NB4 (cell line): ENCODE results near the gene MND1.

Source experiments
- DNase-seq: peaks from one replicate; pipeline ENCODE4 v3.0.0; 2010; ENCODE audit warnings: low read depth
- H3K4me3 ChIP-seq: one replicate; pipeline ENCODE4 v1.5.1; 2011; ENCODE audit warnings: mild to moderate bottlenecking, low read depth, low read length, moderate library complexity
- CTCF ChIP-seq: IDR thresholded peaks from one replicate; pipeline ENCODE4 v1.5.1; 2012; ENCODE audit warnings: low read depth, low read length
- MYC ChIP-seq: IDR thresholded peaks from 2 replicates; pipeline ENCODE4 v1.6.1; 2011; ENCODE audit warnings: low read depth, low read length
- POLR2A ChIP-seq: IDR thresholded peaks from 2 replicates; pipeline ENCODE4 v1.6.1; 2011; ENCODE audit warnings: mild to moderate bottlenecking; ENCODE audit not compliant: insufficient read length; ENCODE audit errors: extremely low read depth
- TF ChIP-seq, protein P1 (sequence below): IDR thresholded peaks from 2 replicates; pipeline ENCODE4 v1.6.1; 2011; ENCODE audit warnings: low read depth, low read length

Gene MND1

DNA sequence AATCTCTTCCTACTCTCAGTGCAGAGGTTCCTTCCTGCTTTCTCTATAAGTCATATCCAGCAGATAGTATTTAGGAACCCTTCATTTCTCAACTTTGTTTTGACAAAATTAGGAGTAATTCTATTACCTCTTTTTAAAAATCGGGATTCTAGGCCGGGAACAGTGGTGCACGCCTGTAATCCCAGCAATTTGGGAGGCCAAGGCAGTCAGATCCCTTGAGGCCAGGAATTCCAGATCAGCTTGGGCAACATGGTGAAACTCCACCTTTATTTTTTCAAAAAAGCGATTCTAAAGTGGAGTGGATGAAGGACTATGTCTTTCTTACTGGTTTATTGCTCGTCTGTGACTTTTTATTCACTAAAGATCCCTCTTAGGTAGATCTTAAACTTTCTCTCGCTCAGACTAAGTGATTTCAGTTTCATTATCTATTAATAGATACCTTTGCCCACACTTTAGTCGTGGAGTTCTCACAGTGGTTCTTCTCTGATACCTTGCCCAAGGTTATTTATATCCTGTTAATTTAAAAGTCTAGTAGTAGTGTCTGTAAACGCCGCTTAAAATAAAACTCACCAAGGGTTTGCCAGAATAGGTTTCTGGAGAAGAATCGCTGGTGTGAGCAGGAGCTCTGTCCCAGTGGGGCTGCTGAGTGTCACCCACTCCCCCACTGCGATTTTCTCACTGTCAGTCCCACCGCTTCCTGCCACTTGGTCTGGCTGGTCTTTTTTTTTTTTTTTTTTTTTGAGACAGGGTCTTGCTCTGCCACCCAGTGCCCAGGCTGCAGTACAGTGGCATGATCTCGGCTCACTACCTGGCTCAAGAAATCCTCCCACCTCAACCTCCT lies 94.6 kb downstream of the MND1 start:
- no peak for TF ChIP-seq POLR2A
- TF ChIP-seq CTCF, result no peak
- TF ChIP-seq MYC, result no peak
- TF ChIP-seq, protein P1, sequence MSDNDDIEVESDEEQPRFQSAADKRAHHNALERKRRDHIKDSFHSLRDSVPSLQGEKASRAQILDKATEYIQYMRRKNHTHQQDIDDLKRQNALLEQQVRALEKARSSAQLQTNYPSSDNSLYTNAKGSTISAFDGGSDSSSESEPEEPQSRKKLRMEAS, result no peak
- H3K4me3 ChIP-seq, result no peak overlapping the region
- no peak for DNase-seq

DNA sequence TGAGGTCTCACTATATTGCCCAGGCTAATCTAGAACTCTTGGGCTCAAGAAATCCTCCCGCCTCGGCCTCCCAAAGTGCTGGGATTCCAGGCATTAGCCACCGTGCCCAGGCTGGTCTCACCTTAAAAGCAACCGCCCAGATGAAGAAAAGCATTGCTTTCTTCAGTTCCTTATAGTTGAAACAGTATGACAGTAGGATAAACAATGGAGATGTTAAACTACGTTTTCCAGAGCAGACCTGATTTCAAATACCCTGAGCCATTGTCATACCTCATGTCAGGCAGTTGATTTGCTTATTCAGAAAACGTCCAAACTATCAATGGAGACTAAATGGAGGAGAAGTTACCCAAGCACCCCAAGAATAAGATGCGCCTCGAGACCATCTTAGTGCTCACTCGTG lies 95.3 kb downstream of the MND1 start:
- no peak for DNase-seq
- TF ChIP-seq POLR2A (no peak), CTCF (no peak)
- H3K4me3 ChIP-seq, result no peak overlapping the region

DNA sequence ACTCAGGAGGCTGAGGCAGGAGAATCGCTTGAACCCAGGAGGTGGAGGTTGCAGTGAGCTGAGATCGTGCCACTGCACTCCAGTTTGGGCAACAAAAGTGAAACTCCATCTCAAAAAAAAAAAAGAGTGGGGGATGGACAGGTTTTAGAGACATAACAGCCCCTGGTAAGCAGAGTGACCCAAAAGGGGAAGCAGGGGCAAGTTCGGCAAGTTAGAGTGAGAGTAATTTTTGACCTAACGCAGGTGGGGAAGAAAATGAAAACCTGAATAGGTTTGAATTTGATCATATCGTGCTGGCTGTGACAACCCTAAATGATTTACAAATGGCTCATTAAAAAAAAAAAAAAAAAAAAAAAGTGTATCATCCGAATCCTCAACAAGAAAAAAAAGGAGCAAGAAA lies 96.0 kb downstream of the MND1 start:
- TF ChIP-seq CTCF (no peak), MYC (no peak), POLR2A (no peak)
- TF ChIP-seq, protein P1, result no peak
- no peak for DNase-seq
- H3K4me3 ChIP-seq, result no peak overlapping the region

DNA sequence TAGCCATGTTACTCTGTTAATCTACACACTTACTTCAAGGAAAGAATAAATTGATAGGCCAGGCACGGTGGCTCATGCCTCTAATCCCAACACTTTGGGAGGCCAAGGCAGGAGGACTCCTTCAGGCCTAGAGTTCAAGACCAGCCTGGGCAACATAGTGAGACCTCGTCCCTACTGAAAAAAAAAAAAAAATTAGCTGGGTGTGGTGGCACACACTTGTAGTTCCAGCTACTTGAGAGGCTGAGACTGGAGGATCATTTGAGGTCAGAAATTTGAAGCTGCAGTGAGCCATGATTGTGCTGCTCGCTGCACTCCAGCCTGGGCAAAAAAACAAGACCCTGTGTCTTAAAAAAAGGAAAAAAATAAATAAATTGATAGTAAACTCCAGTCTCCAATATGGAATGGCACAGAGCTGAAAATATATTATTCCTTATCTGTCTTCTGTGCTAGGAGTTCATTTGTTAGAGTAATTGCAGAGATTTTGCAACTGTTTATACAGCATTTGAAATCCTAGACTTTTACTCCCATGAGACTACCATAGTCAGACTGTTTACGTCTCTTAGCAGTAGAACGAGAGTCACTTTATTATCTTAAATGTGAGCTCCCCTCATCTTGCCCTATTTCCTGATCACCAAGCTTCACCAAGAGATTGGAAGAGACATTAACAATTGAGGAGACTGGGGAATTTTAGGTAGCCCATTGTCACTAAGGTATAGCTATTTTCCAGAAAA lies 102.9 kb downstream of the MND1 start:
- TF ChIP-seq, protein P1, result no peak
- TF ChIP-seq POLR2A, result no peak
- no peak for TF ChIP-seq CTCF
- no peak for TF ChIP-seq MYC
- H3K4me3 ChIP-seq, result no peak overlapping the region
- no peak for DNase-seq

DNA sequence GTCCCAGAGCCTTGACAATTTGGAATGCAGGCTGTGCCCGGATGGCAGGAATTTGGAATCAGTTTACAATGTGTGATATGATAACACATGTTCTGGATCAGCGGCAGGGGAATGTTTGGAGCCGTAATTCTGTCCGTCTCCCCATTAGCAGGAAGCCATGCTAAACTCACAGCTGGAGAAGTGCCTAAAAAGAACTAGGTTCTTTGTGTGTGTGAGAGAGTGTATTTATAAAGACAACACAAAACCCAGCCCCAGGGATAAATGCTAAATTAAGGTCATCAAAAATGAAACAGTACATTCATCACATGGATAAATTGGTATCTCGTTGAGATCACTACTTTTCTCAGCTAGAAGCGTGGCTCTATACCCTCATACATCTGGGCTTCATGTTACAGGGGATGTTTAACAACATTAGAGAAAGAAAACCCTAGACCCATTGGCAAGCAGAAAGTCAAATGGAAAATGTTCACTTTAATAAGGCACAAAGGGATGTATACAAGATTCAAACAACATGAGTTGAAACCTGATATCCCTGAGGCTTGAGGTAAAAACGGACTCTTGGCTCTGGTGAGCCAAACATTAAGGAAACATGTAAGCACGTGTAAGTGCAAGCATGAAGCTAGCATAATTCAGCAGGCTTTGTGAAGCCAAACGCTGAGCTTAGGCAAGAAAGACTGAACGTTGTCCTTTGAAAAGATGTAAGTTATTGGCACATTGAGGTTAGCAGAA lies 103.7 kb downstream of the MND1 start:
- no peak for DNase-seq
- TF ChIP-seq POLR2A, result no peak
- TF ChIP-seq MYC, result no peak
- TF ChIP-seq, protein P1, result no peak
- no peak for TF ChIP-seq CTCF
- H3K4me3 ChIP-seq, result no peak overlapping the region
